Activated CD4-positive, alpha-beta T cell treated with anti-CD3 and anti-CD28 coated beads, Interleukin-2, Interleukin-4, amounts not matched to agents 100 ng/mL and 50 ng/mL, durations not matched to agents 16 hours and 8 hours (primary cell): ENCODE results near the gene GABRP.
"Not testable (repeated sequence)": the region's sequence is repeated elsewhere in the genome, so short reads cannot be mapped to it uniquely, and the experiment has no call there.

Source experiments
- DNase-seq: peaks from one replicate; pipeline ENCODE4 v3.0.0-alpha.2; 2020; ENCODE audit warnings: low spot score

Gene GABRP

GRCh38 chr5:170755679-170756456, 27.7 kb upstream of the GABRP start:
- no peak for DNase-seq

GRCh38 chr5:170756691-170757090, 26.8 kb upstream of the GABRP start:
- no peak for DNase-seq

DNA sequence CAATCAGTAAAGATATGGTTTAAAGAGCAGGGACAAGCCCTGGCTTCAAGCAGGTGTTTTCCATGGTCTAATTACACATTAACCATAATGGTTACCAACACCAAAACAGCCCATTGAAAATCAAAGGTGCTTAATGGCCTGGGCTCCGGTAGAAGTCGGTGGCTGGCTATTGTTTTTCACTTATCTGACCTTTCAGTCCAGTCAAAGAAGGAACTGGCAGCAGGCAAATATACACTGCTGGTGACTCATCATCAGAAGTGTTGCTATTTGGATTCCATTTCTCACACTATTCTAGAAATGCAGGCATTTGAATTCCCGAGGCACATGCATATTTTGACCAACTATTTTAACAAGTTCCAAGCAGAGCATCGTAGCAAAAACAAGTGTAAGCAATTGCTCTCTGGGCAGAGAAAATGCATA, 26.3 kb upstream of the GABRP start:
- DNase-seq, result no peak

- DNase-seq, result no peak
Measured at GRCh38 chr5:170757669-170758068, 25.9 kb upstream of the GABRP start.

DNA sequence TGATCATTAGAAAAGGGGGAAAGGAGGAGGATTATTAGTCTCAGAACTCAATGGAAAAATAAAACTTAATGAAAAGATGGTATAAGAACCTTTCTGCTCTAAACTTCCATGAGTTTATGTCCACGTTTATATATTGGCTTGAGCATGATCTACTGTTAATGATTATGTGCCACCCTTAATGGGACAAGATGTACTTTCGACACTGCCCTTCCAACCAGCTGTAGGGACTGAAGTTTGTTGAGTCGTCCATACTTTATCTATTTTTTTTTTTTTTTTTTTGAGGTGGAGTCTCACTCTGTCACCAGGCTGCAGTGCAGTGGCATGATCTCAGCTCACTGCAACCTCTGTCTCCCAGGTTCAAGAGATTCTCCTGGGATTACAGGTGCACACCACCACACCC, 25.0 kb upstream of the GABRP start:
- no peak for DNase-seq

GRCh38 chr5:170760113-170760512, 23.4 kb upstream of the GABRP start:
- no peak for DNase-seq

- no peak for DNase-seq
Measured at GRCh38 chr5:170761048-170761707, 22.3 kb upstream of the GABRP start.

- no peak for DNase-seq
Measured at GRCh38 chr5:170761708-170762066, 21.8 kb upstream of the GABRP start.

DNA sequence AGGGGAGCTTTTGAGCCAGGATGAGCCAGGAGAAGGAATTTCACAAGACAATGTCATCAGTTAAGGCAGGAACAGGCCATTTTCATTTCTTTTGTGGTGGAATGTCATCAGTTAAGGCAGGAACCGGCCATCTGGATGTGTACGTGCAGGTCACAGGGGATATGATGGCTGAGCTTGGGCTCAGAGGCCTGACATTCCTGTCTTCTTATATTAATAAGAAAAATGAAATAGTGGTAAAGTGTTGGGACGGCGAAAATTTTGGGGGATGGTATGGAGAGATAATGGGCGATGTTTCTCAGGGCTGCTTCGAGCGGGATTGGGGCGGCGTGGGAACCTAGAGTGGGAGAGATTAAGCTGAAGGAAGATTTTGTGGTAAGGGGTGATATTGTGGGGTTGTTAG, 21.2 kb upstream of the GABRP start:
- DNase-seq, result not testable (repeated sequence)

DNA sequence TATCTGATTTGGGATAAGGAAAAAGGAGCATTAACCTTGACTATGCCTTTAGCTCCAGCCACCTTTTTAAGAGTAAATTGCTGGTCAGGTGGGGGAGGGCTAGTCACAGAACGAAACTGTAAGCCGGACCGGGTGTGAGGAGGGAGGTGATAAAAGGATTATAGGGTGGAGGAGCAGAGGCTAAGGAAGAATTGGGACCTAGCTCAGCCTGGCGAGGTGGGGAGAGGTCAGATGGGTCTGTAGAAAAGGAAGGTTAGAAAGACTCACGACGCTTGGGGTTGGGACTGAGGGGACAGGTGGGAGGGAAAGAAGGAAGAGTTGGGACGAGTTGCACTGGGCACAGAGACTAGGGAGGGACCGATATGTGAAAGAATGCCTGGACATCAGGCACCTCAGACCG, 17.7 kb upstream of the GABRP start:
- not testable (repeated sequence) for DNase-seq

DNA sequence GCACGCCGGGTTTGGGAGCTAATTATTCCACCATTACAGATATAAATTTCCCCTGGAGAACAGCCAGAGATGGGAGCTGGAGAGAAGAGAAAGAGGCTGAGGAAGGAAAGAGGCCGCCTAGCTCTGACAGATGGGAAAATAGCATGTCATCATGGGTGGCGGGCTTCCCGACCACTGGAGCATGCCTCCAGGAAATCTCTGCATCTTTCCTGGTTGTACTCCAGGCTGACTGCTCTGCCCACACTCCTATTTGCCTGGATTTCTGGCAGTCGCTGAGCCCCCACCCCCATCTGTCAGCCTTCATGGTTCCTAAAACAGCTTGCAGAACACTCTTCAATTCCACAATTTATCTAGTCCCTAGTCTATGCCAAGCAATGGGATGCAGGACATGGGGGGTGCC, 14.3 kb upstream of the GABRP start:
- DNase-seq, result no peak

GRCh38 chr5:170769898-170770416, 13.6 kb upstream of the GABRP start:
- DNase-seq, result no peak

DNA sequence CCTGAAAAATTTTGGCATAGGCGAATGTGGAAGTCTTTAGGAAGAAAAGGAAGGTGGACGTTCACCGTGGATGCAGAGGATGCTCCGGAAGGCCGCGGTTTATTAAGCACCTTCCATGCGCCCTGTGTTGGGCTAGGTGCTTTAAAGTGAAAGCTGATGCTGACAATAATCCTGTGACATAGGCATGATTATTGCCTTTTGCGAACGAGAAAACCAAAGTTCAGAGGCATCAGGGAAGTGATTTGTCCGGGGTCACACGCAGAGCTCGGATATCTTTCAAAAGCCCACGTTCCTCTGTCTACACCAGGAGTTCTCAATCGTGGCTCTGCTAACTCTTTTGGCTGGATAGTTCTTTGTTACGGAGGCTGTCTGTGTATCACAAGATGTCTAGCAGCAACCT, 12.0 kb upstream of the GABRP start:
- DNase-seq, result no peak

DNA sequence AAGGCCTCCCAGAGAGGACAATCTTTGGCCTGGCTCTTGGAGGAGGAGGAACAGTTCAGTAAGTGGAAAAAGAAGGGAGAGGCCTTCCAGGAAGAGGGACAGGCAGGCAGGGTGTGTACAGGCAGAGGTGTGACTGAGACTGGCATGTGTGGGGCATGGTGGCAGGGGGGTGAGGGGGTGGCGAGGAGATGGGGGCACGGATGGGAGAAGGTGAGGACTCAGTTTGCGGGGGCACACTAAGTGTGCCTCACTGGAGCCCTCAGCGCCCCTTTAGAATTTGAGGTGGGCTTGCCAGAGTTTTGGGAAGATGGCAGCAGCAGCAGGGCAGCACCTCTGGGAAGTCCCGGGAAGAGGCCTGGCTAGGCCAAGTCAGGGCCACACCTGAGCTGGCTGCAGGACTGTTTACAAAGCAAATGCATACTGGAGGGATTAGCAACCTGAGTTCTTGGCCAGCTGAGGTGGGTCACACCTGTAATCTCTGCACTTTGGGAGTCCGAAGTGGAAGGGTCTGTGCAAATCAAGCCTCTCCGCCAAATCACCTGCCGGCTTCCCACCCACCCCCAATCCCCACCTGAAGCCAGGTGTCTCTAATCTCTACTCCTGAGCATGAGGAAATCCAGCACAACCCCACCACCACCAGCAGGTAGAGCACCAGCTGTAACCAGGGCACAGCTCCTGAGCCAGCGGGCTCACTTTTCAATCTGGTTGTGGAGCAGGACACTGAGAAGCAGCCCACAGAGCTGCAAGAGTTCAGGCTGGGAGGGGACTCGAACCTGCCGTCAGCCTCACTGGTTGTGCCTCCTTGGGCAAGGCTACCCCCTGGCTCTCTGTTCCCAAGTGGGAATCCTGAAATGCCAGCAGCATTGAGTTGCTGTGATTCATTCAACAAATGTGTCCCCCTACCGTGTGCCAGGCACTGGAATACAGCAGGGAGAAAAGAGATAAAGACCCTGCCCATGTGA, 10.2 kb upstream of the GABRP start:
- DNase-seq, result no peak

GRCh38 chr5:170774831-170775230, 8.7 kb upstream of the GABRP start:
- no peak for DNase-seq

- DNase-seq, result no peak
Measured at GRCh38 chr5:170781946-170782345, 1.6 kb upstream of the GABRP start.

GRCh38 chr5:170782438-170782837, 1.1 kb upstream of the GABRP start:
- no peak for DNase-seq

DNA sequence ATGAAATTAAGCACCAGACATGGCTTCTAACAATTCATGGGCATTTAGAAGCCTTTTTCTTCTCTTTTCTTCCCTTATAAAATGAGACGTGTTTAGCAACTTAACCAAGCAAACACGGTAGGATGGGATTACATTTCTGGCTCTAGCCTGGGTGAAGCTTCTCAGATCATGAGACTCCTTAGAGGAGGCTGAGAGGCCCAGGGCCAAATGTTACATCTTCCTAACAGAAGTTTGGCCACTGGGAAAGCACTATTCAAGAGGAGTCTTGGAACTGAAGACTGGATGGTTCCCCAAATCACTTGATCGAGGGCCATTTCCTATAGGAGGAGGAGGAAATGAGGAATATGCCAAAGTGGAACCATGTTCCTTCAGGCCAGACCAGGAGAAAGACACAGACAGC, 1.9 kb downstream of the GABRP start:
- DNase-seq, result no peak

- DNase-seq, result no peak
Measured at GRCh38 chr5:170787216-170787615, 3.7 kb downstream of the GABRP start.

DNA sequence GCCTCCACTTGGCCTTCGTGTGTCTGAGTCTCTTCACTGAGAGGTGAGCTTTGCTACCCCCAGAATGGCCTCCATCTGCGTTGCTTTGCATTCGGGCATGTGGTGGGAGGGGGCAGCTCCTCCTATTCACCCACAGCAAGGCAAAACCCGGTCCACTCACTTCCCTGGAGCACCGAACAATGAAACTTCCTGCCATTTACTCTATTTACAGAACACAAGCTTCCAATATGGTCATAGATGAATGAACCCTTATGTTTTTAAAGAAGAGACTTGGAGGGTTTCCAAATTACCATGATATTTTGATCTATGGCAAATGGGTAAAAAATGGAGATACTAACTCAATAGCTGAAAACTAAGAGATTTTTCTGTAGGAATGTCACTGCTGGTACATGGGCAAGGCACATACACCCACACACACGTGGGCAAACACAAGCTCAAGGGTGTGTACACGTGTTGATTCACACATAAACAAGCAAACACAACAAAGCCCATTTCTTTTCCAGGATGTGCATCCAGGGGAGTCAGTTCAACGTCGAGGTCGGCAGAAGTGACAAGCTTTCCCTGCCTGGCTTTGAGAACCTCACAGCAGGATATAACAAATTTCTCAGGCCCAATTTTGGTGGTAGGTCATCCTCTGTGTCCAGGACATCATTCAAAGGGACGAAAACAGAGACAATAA, 5.2 kb downstream of the GABRP start:
- no peak for DNase-seq

- peak; percentile 29 for DNase-seq
Measured at GRCh38 chr5:170791325-170791954, 7.9 kb downstream of the GABRP start.
